Lower lobe of right lung (tissue), 2 donors: ENCODE data around the gene ZCCHC9. TPM values are rescaled to one million over a fixed set of nuclear protein-coding genes. Genes with fewer than 3 reads are reported as not detected.

Experiments used
- ATAC-seq, 2 donors: fragments of 200-7000 bp; cut with Tn5 transposase; one replicate each; pipeline ENCODE4 v1.9.1; 2020 to 2022; ENCODE audit warnings: mild to moderate bottlenecking in 2 of 2, moderate library complexity in 2 of 2
- DNase-seq: peaks from one replicate; pipeline ENCODE4 v3.0.0-alpha.2; 2020
- H3K27ac ChIP-seq: fragments of 200-600 bp; one replicate; pipeline ENCODE4 v1.8.0; 2022
- H3K27me3 ChIP-seq: fragments of 200-600 bp; one replicate; pipeline ENCODE4 v1.8.0; 2022; ENCODE audit warnings: low read depth
- H3K36me3 ChIP-seq: fragments of 200-600 bp; one replicate; pipeline ENCODE4 v1.8.0; 2022; ENCODE audit warnings: mild to moderate bottlenecking
- H3K4me1 ChIP-seq: fragments of 200-600 bp; one replicate; pipeline ENCODE4 v1.8.0; 2022
- H3K4me3 ChIP-seq: fragments of 200-600 bp; one replicate; pipeline ENCODE4 v1.8.0; 2022; ENCODE audit warnings: mild to moderate bottlenecking
- H3K9me3 ChIP-seq: fragments of 200-600 bp; one replicate; pipeline ENCODE4 v1.8.0; 2022
- intact Hi-C: fragments of 100-400 bp; cut with DNase I; formaldehyde crosslinking; loops from one replicate; pipeline ENCODE4 v1.11.0; 2022
- total RNA-seq: library from RNA; stranded (reverse); fragmentation: NEBNext Ultra II Directional; extraction: Animal tissue kit (Norgen Biotek cat#: 25700); gene quantifications from one replicate; pipeline ENCODE4 v1.2.1, GENCODE V29; 2021
- TF ChIP-seq, protein P1 (sequence below): fragments of 200-600 bp; IDR thresholded peaks from one replicate; pipeline ENCODE4 v1.8.0; 2022; ENCODE audit warnings: antibody characterized with exemption, mild to moderate bottlenecking
- donor health status: DM: no; HTN: yes; CAD: no; lungs with severe emphysema.

ZCCHC9 gene
- total RNA-seq, 1 donor from 2014 or later, result 21.7 TPM

DNA sequence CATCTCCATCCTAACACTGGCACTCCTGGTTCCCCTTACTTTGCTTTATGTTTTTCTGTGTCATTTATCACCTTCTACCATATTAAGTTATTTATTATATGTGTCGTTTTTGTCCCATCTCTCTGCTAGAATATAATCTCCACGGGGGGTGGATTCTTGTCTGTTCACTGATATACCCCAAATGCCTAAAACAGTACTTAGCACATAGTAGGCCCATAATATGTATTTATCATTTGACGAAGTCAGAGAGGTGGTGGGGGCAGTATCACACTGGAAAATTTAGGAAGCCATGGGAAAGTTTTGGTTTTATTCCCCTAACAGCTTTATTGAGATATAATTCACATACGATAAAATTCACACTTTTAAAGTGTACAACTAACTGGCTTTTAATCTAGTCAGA is 14.4 kb downstream of the ZCCHC9 start:
- Histone ChIP-seq H3K27ac (no peak overlapping the region), H3K4me1 (no peaks in the 10 kb centered on the region), H3K9me3 (no peaks in the 10 kb centered on the region), H3K36me3 (peaks cover 36% of the 10 kb centered on the region), H3K27me3 (no peaks in the 10 kb centered on the region), H3K4me3 (no peak overlapping the region)
- intact Hi-C loops, result no loop called here
- ATAC-seq (no peak), DNase-seq (no peak)
- TF ChIP-seq, protein P1, sequence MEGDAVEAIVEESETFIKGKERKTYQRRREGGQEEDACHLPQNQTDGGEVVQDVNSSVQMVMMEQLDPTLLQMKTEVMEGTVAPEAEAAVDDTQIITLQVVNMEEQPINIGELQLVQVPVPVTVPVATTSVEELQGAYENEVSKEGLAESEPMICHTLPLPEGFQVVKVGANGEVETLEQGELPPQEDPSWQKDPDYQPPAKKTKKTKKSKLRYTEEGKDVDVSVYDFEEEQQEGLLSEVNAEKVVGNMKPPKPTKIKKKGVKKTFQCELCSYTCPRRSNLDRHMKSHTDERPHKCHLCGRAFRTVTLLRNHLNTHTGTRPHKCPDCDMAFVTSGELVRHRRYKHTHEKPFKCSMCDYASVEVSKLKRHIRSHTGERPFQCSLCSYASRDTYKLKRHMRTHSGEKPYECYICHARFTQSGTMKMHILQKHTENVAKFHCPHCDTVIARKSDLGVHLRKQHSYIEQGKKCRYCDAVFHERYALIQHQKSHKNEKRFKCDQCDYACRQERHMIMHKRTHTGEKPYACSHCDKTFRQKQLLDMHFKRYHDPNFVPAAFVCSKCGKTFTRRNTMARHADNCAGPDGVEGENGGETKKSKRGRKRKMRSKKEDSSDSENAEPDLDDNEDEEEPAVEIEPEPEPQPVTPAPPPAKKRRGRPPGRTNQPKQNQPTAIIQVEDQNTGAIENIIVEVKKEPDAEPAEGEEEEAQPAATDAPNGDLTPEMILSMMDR, result no peak

DNA sequence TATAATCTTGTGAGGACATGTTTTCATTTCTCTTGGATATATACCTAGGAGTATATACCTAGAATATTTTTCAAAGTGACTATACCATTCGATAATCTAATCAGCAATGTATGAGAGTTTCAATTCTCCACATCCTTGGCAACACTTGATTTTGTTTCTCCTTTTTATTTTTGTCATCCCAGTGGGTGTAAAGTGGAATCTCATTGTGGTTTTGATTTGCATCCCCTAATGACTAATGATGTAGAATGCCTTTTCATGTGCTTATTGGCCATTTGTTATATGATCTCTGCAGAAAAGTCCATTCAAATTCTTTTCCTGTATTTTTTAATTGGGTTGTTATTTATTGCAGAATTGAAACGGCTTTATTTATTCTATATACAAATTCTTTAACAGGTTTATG is 15.2 kb downstream of the ZCCHC9 start:
- Histone ChIP-seq H3K4me3 (no peak overlapping the region), H3K27ac (no peak overlapping the region), H3K36me3 (peaks cover 28% of the 10 kb centered on the region), H3K9me3 (no peaks in the 10 kb centered on the region), H3K27me3 (no peaks in the 10 kb centered on the region), H3K4me1 (no peaks in the 10 kb centered on the region)
- intact Hi-C loops, result no loop called here
- TF ChIP-seq, protein P1, result no peak
- no peak for ATAC-seq
- DNase-seq, result no peak

DNA sequence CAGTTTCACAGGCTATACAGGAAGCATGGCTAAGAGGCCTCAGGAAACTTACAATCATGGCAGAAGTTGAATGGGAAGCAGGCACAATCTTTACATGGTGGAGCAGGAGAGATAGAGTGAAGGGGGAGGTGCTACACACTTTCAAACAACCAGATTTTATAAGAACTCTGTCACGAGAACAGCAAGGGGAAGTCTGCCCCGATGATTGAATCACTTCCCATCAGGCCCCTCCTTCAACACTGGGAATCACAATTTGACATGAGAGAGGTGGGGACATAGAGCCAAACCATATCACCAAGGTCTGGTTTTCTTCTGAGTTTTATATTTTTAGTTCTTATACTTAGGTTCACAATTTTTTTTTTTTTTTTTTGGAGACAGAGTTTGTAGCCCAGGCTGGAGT is 16.1 kb downstream of the ZCCHC9 start:
- TF ChIP-seq, protein P1, result no peak
- ATAC-seq, result no peak
- intact Hi-C loops, result no loop called here
- Histone ChIP-seq H3K36me3 (peaks cover 19% of the 10 kb centered on the region), H3K4me1 (no peaks in the 10 kb centered on the region), H3K4me3 (no peak overlapping the region), H3K27ac (no peak overlapping the region), H3K9me3 (no peaks in the 10 kb centered on the region), H3K27me3 (no peaks in the 10 kb centered on the region)
- no peak for DNase-seq

DNA sequence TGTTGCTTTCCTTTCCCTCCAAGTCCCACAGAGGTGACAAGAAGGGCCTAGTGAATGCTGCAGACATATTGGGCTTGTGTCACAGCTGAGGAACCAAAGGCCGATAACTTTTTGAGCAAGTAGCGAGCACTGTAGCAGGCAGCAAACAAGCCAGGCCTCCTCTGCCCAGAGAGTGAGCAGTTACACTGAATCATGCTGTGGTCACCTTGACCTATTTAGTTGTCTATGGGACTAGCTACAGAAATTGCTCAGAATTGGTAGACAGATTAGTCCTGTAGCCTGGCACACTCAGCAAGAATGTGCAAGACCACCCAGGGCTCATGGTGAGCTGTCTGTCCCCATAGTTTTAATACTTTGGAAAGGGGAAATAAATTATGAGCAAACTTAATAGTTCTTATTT is 25.2 kb downstream of the ZCCHC9 start:
- H3K27me3 ChIP-seq, result no peaks in the 10 kb centered on the region
- no peak overlapping the region for H3K27ac ChIP-seq
- H3K36me3 ChIP-seq, result no peaks in the 10 kb centered on the region
- intact Hi-C loops, result no loop called here
- DNase-seq (no peak), ATAC-seq (no peak)
- no peaks in the 10 kb centered on the region for H3K4me1 ChIP-seq
- H3K9me3 ChIP-seq, result no peaks in the 10 kb centered on the region
- TF ChIP-seq, protein P1, result no peak
- H3K4me3 ChIP-seq, result no peak overlapping the region

DNA sequence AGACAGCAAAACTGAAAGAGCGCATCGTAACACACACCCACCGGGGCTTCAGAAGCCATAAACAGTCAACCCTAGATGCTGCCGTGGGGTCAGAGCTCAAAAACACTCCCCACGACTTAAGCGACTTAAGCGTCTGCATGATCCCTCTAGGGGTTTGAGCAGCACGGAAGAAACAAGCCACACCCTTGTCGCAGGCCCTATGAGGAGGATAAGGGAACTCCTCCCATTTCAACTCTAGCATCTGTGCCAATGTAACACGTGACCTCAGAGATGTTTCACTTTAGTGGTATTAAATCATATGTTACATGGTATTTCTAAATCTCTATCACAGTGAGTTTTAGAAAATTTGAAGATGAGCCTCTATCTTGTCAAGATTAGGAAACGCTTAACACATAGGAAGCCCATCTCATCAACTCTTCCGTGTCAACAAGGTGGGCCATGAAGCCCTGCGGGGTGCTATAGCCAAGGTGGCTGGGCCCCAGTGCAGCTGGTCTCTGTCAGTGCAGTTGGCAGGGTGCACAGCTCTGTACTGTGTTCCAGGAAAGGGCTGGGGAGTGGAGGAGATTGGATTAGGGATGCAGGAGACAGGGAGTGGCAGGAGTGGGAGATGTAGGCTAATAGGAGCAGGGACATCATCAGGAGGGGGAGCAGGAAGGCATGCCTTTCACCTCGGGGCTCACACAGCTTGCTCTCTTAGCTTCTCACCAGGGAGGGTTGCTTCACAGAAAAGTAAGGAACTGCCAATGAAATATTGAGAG is 33.1 kb downstream of the ZCCHC9 start:
- DNase-seq, result no peak
- Histone ChIP-seq H3K9me3 (no peaks in the 10 kb centered on the region), H3K4me3 (no peak overlapping the region), H3K27ac (no peak overlapping the region), H3K36me3 (no peaks in the 10 kb centered on the region), H3K27me3 (no peaks in the 10 kb centered on the region), H3K4me1 (no peaks in the 10 kb centered on the region)
- no peak for ATAC-seq
- TF ChIP-seq, protein P1, result no peak
- intact Hi-C loops, result no loop called here
